Measurements from ENCODE around the gene CCDC85A.

The CCDC85A gene

DNA sequence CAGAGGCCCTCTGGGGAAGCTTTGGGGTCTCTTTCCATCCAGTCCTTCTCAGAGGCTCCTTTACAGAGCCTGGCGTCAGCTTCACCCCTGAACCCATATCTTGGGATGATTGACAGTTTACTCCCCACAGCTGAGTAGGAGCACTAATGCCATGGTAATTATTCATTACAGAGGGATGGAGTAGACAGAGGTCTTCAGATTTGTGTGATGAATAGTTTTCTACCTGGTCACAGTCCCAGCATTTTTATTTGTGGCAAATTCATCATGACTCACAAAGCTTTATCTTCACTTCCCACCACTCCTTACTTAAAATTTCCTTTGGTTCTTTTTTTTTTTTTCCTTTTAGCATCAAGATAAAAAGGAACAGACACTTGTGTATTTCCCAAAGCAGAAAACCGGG, 104.2 kb downstream of the CCDC85A start:
- no peak overlapping the region for H3K4me3 Mint-ChIP-seq
- no peaks in the 10 kb centered on the region for H3K4me1 Mint-ChIP-seq (ENCODE audit: low read depth)
- H3K27ac Mint-ChIP-seq: no peak overlapping the region
- peaks cover 14% of the 10 kb centered on the region for H3K9me3 Mint-ChIP-seq (ENCODE audit: low read depth)
- H3K36me3 Mint-ChIP-seq: no peaks in the 10 kb centered on the region
- no peaks in the 10 kb centered on the region for H3K27me3 Mint-ChIP-seq

DNA sequence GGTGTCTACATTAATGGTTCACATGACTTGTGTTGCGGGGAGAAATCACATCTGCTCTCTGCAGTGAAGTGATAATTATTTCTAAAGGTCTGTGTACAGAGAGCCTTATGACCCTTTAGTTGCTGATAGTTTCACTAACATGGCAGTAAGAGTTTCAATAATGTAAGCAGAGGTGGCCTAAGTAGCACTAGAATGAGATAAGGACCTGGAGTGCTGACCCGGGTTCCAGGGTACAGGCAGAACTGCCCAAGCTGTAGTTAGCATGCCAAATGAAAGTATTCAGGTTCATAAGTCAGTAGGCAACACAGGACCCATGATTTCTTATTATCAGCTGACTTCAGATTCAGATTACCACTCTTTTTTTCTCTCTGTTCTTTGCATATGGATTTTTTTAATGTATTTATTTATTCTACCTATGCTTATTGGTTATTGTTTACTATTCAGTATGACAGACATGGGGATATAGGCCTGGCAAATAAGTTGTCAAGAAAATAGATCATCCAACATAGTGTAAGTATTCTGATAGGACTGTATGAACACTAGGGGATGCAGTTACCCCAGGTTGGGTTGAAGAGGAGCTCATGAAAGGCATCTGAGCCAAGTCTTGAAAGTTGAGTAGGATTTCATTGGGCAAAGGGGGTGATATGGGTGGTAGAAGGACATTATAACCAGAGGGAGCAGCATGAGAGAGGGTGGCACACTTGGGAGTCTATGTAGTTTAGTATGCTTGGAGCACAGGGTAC, 105.2 kb downstream of the CCDC85A start:
- H3K4me1 Mint-ChIP-seq (ENCODE audit: low read depth): no peaks in the 10 kb centered on the region
- H3K27ac Mint-ChIP-seq: no peak overlapping the region
- H3K27me3 Mint-ChIP-seq: no peaks in the 10 kb centered on the region
- H3K9me3 Mint-ChIP-seq (ENCODE audit: low read depth): peaks cover 14% of the 10 kb centered on the region
- H3K4me3 Mint-ChIP-seq: no peak overlapping the region
- no peaks in the 10 kb centered on the region for H3K36me3 Mint-ChIP-seq

DNA sequence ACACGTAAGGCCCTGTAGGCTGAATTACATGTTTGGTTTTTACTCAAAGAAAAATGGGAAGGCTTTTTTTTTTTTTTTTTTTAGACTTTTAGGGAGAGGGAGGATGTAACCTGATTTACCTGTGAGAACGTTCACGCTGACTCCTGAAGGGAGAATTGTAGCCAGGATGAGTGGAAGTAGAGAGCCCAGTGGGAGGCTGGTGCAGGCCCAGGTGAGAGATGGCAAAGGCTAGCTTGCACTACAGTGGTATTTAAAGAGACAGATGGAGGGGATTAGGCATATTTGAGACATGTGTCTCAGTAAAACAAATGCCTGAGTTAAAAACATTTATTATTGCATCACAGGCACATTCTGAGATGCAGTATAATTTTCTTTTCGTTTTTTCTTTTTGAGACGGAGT, 107.9 kb downstream of the CCDC85A start:
- Mint-ChIP-seq H3K9me3 (ENCODE audit: low read depth) (peaks cover 5% of the 10 kb centered on the region), H3K27ac (no peak overlapping the region), H3K4me3 (no peak overlapping the region), H3K27me3 (no peaks in the 10 kb centered on the region), H3K36me3 (no peaks in the 10 kb centered on the region), H3K4me1 (ENCODE audit: low read depth) (no peaks in the 10 kb centered on the region)

DNA sequence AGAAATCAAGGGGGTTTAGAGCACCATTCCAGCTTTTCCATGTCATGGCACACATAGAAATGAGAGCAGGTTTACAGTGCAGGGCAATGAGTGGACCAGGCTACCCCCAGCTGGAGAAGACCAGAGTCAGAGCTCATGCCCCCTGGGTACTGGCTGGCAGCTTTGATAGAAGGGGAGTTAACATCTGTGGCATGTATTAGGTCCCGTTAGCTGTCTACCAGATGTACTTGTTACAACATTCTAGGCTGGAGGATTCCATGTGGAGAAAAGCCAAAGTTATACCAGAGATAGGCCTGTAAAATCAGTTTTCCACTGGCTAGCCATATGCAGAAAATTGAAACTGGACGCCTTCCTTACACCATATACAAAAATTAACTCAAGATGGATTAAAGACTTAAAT, 109.2 kb downstream of the CCDC85A start:
- Mint-ChIP-seq H3K4me3 (no peak overlapping the region), H3K9me3 (ENCODE audit: low read depth) (no peaks in the 10 kb centered on the region), H3K4me1 (ENCODE audit: low read depth) (no peaks in the 10 kb centered on the region), H3K27ac (no peak overlapping the region), H3K36me3 (no peaks in the 10 kb centered on the region), H3K27me3 (no peaks in the 10 kb centered on the region)

DNA sequence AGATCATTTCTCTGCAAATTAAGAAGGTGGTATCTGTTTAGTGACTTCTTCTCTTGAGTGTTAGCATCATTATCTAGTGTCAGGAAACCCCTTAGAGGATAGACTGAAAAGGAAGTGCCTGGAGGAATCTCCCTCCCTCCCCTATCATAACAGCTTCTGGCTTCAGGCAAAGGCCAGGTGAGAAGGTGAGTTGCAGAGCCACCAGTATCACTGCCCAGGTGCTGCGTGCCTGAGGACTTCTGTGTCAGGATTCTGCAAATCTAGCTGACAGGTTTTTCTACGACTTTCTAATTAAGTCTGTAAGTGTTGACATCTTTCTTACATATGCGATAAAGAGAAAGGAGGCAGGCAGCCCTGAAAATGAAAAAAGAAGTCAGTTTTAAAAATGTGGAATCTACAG, 111.9 kb downstream of the CCDC85A start:
- no peak overlapping the region for H3K4me3 Mint-ChIP-seq
- no peaks in the 10 kb centered on the region for H3K4me1 Mint-ChIP-seq (ENCODE audit: low read depth)
- no peaks in the 10 kb centered on the region for H3K9me3 Mint-ChIP-seq (ENCODE audit: low read depth)
- H3K36me3 Mint-ChIP-seq: no peaks in the 10 kb centered on the region
- H3K27ac Mint-ChIP-seq: no peak overlapping the region
- no peaks in the 10 kb centered on the region for H3K27me3 Mint-ChIP-seq

DNA sequence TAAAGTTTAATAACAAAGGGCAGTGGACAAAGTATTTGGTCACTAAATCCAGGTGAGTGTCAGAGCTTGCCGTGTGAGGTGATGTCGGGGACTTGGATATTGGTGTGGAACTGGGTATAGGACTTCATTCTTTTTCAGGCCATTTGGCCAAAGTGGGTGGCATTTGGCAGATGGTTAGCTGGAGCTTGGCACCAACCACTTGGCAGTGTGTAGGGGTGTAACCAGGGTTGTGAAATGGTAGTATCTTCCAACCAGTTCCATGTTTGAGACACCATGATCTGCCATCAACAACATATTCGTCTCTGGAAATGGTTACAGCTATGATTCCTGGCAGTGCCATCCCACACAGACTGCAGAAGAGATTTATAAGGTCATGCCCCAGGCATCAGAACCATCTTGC, 113.9 kb downstream of the CCDC85A start:
- no peak overlapping the region for H3K27ac Mint-ChIP-seq
- H3K4me1 Mint-ChIP-seq (ENCODE audit: low read depth): no peaks in the 10 kb centered on the region
- H3K36me3 Mint-ChIP-seq: no peaks in the 10 kb centered on the region
- H3K27me3 Mint-ChIP-seq: peaks cover 1% of the 10 kb centered on the region
- H3K4me3 Mint-ChIP-seq: no peak overlapping the region
- H3K9me3 Mint-ChIP-seq (ENCODE audit: low read depth): no peaks in the 10 kb centered on the region

DNA sequence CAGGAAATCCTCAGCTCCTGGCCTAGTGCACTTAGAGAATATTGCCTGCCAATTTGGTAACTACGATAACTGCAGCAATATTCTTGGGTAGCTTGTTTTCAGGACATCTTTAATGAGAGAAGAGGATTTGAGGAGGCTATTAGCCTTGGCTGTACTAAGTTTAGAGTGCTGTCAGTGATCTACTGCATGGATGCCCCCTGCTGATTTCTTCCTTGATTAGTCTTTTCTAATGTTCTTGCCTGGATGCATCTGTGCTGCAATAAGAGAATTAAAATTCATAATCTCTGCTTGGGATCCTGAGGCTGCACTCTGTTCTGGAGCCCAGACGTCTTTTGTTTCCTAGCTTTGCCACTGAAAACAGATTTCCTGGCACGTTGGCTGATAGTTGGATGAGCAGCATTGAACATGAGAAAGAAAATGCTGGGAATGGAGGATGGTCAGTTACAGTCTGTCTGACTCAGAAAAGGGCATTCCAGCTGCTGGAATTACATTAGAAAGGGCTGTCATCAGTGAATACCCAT, 115.4 kb downstream of the CCDC85A start:
- no peak overlapping the region for H3K4me3 Mint-ChIP-seq
- H3K27me3 Mint-ChIP-seq: peaks cover 1% of the 10 kb centered on the region
- H3K9me3 Mint-ChIP-seq (ENCODE audit: low read depth): no peaks in the 10 kb centered on the region
- no peaks in the 10 kb centered on the region for H3K4me1 Mint-ChIP-seq (ENCODE audit: low read depth)
- H3K27ac Mint-ChIP-seq: no peak overlapping the region
- H3K36me3 Mint-ChIP-seq: no peaks in the 10 kb centered on the region

DNA sequence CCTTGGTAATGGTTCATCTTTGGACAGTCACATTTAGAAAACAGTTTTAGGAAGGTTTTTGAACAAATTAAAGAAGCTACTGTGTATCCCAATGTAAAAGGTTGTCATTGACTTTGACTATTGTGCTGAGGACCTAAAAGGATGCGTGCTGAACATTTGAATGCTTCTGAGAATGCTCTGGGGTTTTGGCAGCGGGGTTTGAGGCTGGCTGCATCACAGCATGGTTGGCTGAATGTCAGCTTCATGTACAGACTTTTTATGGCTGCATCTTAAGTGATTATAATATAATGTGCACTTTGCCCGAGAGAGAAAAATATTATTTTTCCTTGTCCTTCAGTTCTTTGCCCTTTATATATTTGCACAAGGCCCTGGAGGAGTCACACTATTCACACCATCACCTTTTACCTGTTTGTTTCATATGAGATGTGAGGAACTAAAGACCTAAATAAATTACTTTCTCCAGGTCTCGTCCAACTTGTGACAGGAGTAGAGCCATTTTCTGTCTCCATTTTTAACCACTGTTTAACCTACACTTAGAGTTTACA, 125.9 kb downstream of the CCDC85A start:
- no peak overlapping the region for H3K4me3 Mint-ChIP-seq

DNA sequence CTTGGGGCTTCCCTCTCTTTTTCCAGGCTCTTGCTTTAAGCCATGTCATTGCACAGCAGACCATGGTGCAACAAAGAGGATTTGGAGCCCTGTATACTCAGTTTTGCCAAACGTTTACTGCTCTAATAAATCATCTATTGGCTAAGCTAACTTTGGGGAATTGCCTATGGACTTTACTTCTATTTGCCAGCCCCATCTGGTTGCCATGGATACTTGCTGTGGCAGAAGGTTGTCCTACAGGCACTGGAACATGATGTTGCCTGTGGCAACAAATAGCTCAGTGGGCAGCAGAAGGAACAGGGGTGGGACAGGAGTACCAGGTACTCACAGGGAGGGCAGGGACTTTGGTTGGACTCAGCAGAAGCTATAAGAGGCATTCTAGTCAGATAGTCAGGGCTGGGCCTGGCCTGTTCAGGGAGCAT, 129.7 kb downstream of the CCDC85A start:
- no peaks in the 10 kb centered on the region for H3K4me1 Mint-ChIP-seq (ENCODE audit: low read depth)
- no peak overlapping the region for H3K27ac Mint-ChIP-seq
- H3K27me3 Mint-ChIP-seq: no peaks in the 10 kb centered on the region
- no peak overlapping the region for H3K4me3 Mint-ChIP-seq
- no peaks in the 10 kb centered on the region for H3K9me3 Mint-ChIP-seq (ENCODE audit: low read depth)
- H3K36me3 Mint-ChIP-seq: no peaks in the 10 kb centered on the region

More for the DNA sequence above, 125.9 kb downstream of the CCDC85A start:
- no peaks in the 10 kb centered on the region for H3K27me3 Mint-ChIP-seq
- H3K4me1 Mint-ChIP-seq (ENCODE audit: low read depth): no peaks in the 10 kb centered on the region
- no peaks in the 10 kb centered on the region for H3K36me3 Mint-ChIP-seq
- no peak overlapping the region for H3K27ac Mint-ChIP-seq
- H3K9me3 Mint-ChIP-seq (ENCODE audit: low read depth): no peaks in the 10 kb centered on the region

DNA sequence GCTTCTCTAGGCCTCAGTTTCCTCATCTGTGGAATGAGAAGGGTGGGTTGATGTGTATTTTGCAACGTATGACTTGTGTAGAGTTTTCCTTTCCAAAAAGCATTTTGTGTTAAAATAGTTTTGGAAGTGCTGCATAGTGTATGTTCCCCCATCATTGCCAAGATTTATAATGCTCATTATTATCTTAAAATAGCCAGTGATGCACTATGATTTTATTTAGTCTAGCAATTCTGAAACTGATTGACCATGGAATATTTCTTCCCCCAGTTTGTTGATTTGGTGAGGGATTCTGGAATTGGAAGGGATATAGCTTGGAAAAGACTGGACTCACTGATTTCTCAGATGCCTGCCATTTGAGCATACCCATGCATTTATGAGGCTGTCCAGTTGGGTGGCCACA, 130.6 kb downstream of the CCDC85A start:
- H3K27ac Mint-ChIP-seq: no peak overlapping the region
- H3K4me3 Mint-ChIP-seq: no peak overlapping the region
- H3K9me3 Mint-ChIP-seq (ENCODE audit: low read depth): no peaks in the 10 kb centered on the region
- no peaks in the 10 kb centered on the region for H3K27me3 Mint-ChIP-seq
- H3K4me1 Mint-ChIP-seq (ENCODE audit: low read depth): no peaks in the 10 kb centered on the region
- H3K36me3 Mint-ChIP-seq: no peaks in the 10 kb centered on the region

DNA sequence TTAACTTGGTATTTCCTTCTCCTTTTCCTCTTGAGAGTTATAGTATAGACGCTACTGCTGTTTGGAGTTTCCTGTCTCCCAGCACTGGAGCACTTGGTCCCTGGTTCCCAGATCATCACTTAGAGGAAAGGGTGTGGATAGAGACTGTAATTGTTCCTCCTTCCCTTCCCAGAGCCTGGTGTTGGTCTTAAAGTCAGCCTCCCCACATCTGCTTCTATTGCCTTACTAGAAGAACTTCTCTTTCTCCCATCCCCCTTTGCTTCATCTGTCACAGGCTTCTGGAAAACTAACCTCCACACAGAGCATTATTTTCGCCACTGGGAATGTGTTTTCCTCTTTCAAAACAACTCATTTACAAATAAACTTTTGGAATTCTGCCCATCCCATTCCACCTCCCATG, 131.0 kb downstream of the CCDC85A start:
- Mint-ChIP-seq H3K9me3 (ENCODE audit: low read depth) (no peaks in the 10 kb centered on the region), H3K4me3 (no peak overlapping the region), H3K4me1 (ENCODE audit: low read depth) (no peaks in the 10 kb centered on the region), H3K36me3 (no peaks in the 10 kb centered on the region), H3K27me3 (no peaks in the 10 kb centered on the region), H3K27ac (no peak overlapping the region)

DNA sequence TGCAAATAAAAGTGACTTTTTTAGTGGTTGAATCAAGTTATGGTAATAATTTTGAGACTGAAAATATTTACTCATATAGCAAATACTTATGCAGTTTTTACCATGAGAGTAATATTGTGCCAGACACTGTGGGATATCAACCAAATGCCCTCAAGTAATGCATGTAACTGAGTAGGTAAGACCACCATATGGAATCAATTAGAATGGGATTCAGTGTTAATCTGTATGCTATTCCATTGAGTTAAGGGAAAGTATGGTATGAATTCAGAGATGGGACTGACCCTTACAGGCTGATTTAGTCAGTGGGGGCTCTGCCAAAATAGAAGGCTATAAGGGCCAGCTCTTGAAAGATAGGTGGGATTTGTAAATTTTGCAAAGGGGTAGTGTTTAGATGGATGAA, 131.6 kb downstream of the CCDC85A start:
- H3K27ac Mint-ChIP-seq: no peak overlapping the region
- no peaks in the 10 kb centered on the region for H3K9me3 Mint-ChIP-seq (ENCODE audit: low read depth)
- H3K4me1 Mint-ChIP-seq (ENCODE audit: low read depth): no peaks in the 10 kb centered on the region
- no peaks in the 10 kb centered on the region for H3K36me3 Mint-ChIP-seq
- no peaks in the 10 kb centered on the region for H3K27me3 Mint-ChIP-seq
- H3K4me3 Mint-ChIP-seq: no peak overlapping the region

DNA sequence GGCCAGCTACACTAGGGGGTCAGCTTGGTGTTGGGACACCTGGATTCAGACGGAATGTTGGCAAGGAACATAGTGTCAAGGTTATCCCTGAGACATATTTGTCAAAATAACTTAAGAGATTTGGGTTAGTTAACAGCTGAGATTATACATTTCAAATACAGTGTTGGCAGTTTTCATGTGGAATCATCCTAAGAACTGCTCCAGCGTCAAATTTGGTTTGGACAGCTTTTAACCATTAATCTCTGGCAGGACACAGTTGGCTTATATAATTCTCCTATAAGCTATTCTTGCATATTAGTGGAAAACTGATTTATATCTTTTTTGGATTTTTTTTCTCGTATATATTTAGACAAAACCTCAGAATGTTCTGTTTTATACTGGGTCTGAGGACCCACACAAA, 132.2 kb downstream of the CCDC85A start:
- no peaks in the 10 kb centered on the region for H3K36me3 Mint-ChIP-seq
- H3K4me1 Mint-ChIP-seq (ENCODE audit: low read depth): no peaks in the 10 kb centered on the region
- no peaks in the 10 kb centered on the region for H3K9me3 Mint-ChIP-seq (ENCODE audit: low read depth)
- no peak overlapping the region for H3K4me3 Mint-ChIP-seq
- H3K27me3 Mint-ChIP-seq: no peaks in the 10 kb centered on the region
- H3K27ac Mint-ChIP-seq: no peak overlapping the region

DNA sequence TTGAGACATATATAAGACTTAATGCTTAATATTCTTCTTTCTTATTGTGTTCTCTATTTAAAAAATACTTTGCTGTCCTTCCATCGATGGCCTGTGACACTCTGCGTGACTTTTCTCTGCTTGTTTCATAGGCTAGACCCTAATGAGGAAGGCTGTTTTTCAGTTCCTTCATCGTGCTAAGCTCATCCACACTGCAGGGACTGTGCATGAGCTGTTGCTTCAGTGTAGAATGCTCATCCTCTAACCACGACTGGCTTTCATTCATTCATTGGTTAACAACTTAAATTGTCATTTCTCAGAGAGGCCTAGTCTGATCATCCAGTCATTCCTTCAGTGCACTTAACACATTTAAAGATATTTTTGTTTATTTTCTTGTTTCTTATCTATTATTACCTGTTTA, 134.4 kb downstream of the CCDC85A start:
- Mint-ChIP-seq H3K4me3 (no peak overlapping the region), H3K9me3 (ENCODE audit: low read depth) (no peaks in the 10 kb centered on the region), H3K36me3 (no peaks in the 10 kb centered on the region), H3K27me3 (no peaks in the 10 kb centered on the region), H3K27ac (no peak overlapping the region), H3K4me1 (ENCODE audit: low read depth) (no peaks in the 10 kb centered on the region)

DNA sequence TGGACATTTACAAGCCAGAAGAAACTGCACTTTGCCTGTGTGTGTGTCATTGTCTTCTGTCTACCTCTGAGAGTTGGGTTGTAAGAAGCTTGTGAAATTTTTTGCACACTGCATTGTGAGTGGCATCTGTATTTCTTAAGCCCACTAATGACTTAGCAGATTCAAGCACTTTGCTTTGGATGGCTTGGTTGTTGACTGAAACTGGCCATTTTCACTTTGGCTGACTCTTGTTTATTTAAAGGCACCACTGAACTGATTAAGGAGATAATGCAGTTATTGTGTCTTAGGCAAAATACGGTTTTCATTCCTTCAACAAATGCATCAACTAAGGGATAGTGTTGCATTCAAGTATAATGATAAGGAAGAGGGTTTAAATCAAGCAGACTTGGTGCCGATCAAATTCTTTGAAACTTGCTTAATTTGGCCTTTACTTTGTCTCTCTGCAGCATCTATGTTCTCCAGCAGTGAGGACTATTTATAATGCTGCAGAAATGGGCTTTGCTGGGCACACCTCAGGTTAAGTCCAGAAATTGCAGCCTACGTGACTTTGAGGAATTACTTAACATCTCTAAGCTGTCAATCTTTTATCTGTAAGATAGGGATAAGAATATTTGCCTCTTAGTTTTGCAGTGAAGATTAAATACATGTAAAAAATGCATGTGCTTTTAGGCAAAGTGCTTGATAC, 142.0 kb downstream of the CCDC85A start:
- H3K9me3 Mint-ChIP-seq (ENCODE audit: low read depth): no peaks in the 10 kb centered on the region
- no peak overlapping the region for H3K27ac Mint-ChIP-seq
- no peaks in the 10 kb centered on the region for H3K4me1 Mint-ChIP-seq (ENCODE audit: low read depth)
- no peak overlapping the region for H3K4me3 Mint-ChIP-seq
- no peaks in the 10 kb centered on the region for H3K27me3 Mint-ChIP-seq
- H3K36me3 Mint-ChIP-seq: no peaks in the 10 kb centered on the region

All from activated naive CD8-positive, alpha-beta T cell (primary cell).